Nasal cavity respiratory epithelium epithelial cell of viscerocranial mucosa (primary cell): Measurements from ENCODE around the gene LINGO3. TPM values are rescaled to one million over a fixed set of nuclear protein-coding genes. Genes with fewer than 3 reads are reported as not detected.

Source experiments
- total RNA-seq: library from RNA; depleted of rRNA; stranded (reverse); fragments of >200 nt; gene quantifications from 2 replicates; pipeline ENCODE4 v1.2.3, GENCODE V29; 2014

Gene LINGO3, protein sequence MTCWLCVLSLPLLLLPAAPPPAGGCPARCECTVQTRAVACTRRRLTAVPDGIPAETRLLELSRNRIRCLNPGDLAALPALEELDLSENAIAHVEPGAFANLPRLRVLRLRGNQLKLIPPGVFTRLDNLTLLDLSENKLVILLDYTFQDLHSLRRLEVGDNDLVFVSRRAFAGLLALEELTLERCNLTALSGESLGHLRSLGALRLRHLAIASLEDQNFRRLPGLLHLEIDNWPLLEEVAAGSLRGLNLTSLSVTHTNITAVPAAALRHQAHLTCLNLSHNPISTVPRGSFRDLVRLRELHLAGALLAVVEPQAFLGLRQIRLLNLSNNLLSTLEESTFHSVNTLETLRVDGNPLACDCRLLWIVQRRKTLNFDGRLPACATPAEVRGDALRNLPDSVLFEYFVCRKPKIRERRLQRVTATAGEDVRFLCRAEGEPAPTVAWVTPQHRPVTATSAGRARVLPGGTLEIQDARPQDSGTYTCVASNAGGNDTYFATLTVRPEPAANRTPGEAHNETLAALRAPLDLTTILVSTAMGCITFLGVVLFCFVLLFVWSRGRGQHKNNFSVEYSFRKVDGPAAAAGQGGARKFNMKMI
- not detected in 2 replicates for total RNA-seq

DNA sequence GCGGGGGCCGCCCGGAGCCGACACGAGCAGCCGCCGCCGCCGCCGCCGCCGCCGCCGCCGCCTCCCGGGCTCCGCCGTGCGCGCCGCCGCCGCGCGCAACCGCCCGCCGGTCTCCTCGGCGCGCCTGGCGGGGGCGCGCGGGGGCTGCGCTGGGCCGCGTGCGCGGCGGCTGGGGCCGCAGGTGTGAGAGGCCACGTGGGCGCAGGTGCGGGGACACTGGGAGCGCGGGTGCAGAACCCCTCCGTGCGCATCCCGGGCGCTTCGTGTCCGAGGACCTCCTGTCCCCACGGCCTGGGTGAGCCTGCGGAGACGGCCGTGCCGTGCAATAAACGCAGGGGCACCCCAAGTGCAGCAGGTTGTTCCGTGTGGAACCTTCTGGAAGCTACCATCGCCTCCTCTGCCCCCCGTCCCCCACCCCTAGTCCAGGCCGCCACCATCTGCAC is at the start of gene LINGO3:
Gene LINGO3, minus strand, starts transcription at position 41 of the 443 bp plus-strand sequence. CDS start 16,378 bp downstream, outside the sequence.

DNA sequence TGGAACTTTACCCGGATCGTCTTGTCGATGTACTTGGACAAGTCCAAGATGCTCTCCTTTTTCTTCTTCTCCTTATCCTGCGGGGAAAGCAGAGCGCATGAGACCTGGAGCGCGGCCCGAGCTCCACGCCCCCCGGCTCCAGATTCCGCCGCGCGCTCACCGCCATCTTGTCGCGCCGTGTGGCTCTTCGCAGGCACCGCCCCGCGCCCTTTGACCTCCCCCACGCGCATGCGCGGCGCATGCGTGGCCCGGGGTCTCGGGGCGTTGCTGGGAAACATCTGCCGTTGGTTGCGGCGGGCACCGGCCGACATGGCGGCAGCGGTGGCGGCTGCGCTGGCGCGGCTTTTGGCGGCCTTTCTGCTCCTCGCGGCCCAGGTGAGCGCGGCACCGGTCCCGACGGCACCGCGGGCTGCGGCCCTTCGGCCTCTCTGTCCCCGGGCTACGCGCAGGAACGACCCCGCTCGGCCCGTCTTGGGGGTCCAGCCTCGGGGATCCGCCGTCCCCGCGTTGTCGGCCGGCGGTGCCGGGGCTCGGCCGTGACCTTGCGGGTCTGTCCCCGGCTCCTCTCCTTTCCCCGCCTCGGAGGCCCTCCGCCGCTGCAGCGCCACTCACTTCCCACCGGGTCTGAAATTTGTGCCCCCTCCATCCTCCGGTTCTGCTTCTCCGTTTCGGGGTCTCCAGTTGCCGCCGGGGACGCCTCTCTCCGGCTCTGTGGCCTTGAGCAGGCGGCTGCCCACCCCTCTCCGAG is 20.6 kb upstream of the LINGO3 start, which contains the start of the genes LSM7 and SPPL2B:
Gene LSM7, minus strand, starts transcription at position 186 of the 748 bp plus-strand sequence. Its CDS starts 20 bp downstream, at position 166.
Gene SPPL2B, plus strand, starts transcription at position 284 of the 748 bp plus-strand sequence. Its CDS starts 26 bp downstream, at position 310.

DNA sequence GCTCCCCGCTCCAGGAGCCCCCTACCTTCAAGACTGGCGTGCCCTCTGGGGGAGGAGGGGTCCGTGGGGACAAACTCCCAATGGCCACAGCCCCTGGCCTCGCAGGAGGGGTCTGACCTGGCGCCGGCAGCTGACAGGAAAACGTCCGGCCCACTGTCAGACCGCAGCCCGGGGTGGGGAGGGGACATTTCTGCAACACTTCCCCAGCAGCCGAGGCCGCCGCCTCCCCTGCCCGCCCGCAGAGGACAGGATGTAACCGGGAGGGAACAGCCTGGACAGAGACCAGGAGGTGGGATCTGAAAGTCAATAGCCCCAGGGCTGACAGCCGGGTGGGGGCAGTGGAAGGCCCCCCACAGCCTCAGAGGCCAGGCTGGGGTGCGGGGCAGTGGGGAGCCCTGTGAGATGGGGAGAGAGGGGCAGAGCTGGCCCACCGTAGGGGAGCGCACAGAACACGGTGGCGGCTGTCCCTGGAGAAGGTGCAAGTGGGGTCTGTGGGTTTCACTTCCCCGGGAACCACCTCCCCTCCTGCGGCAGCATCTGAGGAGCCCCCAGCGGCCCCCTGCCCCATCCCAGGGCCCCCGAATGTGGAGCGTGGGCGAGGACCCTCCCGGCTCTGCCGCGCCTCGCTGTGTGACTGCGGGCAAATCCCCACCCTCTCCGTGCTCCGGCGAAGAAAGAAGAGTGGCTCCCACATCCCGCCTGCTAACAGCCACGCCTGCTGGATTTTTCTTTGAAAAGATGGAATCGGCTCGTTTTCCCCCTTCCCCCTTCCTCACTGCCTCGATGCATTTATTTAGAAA is 25.7 kb downstream of the LINGO3 start, which contains the start of gene PEAK3:
Gene PEAK3, minus strand, starts transcription at position 114 of the 800 bp plus-strand sequence. CDS start 1,244 bp downstream, outside the sequence.

Other genes with a start within 250 kb of the LINGO3 start
- gene MOB3A, start 211.8 kb downstream of the LINGO3 start, total RNA-seq: 19.1 and 49.2 TPM in 2 replicates
- gene IZUMO4, start 211.2 kb downstream of the LINGO3 start, total RNA-seq: 1.9 and 2.4 TPM in 2 replicates
- 89.2 and 208 TPM in 2 replicates for gene AP3D1, start 156.6 kb downstream of the LINGO3 start, total RNA-seq
- 4.4 and 10.1 TPM in 2 replicates for gene DOT1L, start 144.2 kb downstream of the LINGO3 start, total RNA-seq
- gene PLEKHJ1, start 71.8 kb downstream of the LINGO3 start, total RNA-seq: 45.3 and 58.1 TPM in 2 replicates
- gene SF3A2, start 71.3 kb downstream of the LINGO3 start, total RNA-seq: 30.4 and 48.1 TPM in 2 replicates
- 0.34 and 0.78 TPM in 2 replicates for gene AMH, start 58.8 kb downstream of the LINGO3 start, total RNA-seq
- not detected in 2 replicates for gene JSRP1, start 51.7 kb downstream of the LINGO3 start, total RNA-seq
- gene PEAK3, start 26.0 kb downstream of the LINGO3 start, total RNA-seq: not detected in 2 replicates
- 45.6 and 74.5 TPM in 2 replicates for gene LSM7, start 20.4 kb upstream of the LINGO3 start, total RNA-seq
- gene SPPL2B, start 20.5 kb upstream of the LINGO3 start, total RNA-seq: 12.6 and 34.9 TPM in 2 replicates
- not detected in 2 replicates for gene TMPRSS9, start 52.1 kb upstream of the LINGO3 start, total RNA-seq
- gene TIMM13, start 119.4 kb upstream of the LINGO3 start, total RNA-seq: 27.6 and 31.1 TPM in 2 replicates
- 63.9 and 69.3 TPM in 2 replicates for gene LMNB2, start 148.8 kb upstream of the LINGO3 start, total RNA-seq
- 33.1 and 53.3 TPM in 2 replicates for gene GADD45B, start 168.0 kb upstream of the LINGO3 start, total RNA-seq